Aorta (tissue), 5 donors: Measurements from ENCODE around the gene NOTCH2NLA. TPM values are rescaled to one million over a fixed set of nuclear protein-coding genes. Genes with fewer than 3 reads are reported as not detected.
"Not testable (repeated sequence)": the region's sequence is repeated elsewhere in the genome, so short reads cannot be mapped to it uniquely, and the experiment has no call there.

Source experiments
- ATAC-seq: fragments of 200-7000 bp; cut with Tn5 transposase; one replicate; pipeline ENCODE4 v1.9.1; 2022; ENCODE audit warnings: moderate library complexity; ENCODE audit not compliant: low FRiP score
- DNase-seq, 2 donors: peaks; one replicate each; pipeline ENCODE4 v3.0.0-alpha.2; 2020
- H3K27ac ChIP-seq, 2 donors: one replicate each; pipeline ENCODE4 v1.5.1; 2013; ENCODE audit warnings: low read length in 2 of 2, mild to moderate bottlenecking in 2 of 2, moderate library complexity in 2 of 2, control low read depth in 1 of 2, inconsistent platforms in 1 of 2, low read depth in 1 of 2
- H3K27me3 ChIP-seq, 2 donors: one replicate each; pipeline ENCODE4 v1.6.1; 2013; ENCODE audit warnings: control low read depth in 1 of 2, low read length in 1 of 2, mild to moderate bottlenecking in 1 of 2, moderate library complexity in 1 of 2; ENCODE audit not compliant: insufficient read depth in 2 of 2, control insufficient read depth in 1 of 2
- H3K36me3 ChIP-seq, 2 donors: one replicate each; pipeline ENCODE4 v1.6.1; 2013; ENCODE audit warnings: control low read depth in 1 of 2, low read length in 1 of 2, mild to moderate bottlenecking in 1 of 2; ENCODE audit not compliant: insufficient read depth in 2 of 2, control insufficient read depth in 1 of 2
- H3K4me1 ChIP-seq, 2 donors: one replicate each; pipeline ENCODE4 v1.6.1; 2013; ENCODE audit warnings: low read length in 2 of 2, control low read depth in 1 of 2, mild to moderate bottlenecking in 1 of 2, moderate library complexity in 1 of 2; ENCODE audit not compliant: insufficient read depth in 2 of 2, control insufficient read depth in 1 of 2
- H3K4me3 ChIP-seq, 2 donors: one replicate each; pipeline ENCODE4 v1.5.1; 2013; ENCODE audit warnings: low read length in 2 of 2, control low read depth in 1 of 2, mild to moderate bottlenecking in 1 of 2
- H3K9me3 ChIP-seq: one replicate; pipeline ENCODE4 v1.6.1; 2013; ENCODE audit warnings: mild to moderate bottlenecking, low read length; ENCODE audit not compliant: control insufficient read depth
- WGBS, 2 donors: extraction: QIAGEN DNeasy Blood & Tissue Kit; methylation state at CpG; one replicate each; pipeline ENCODE4 v1.1.7; 2013; 5-methylcytosine and 5-hydroxymethylcytosine counted together
- intact Hi-C, 2 donors: fragments of 100-400 bp; cut with DNase I; formaldehyde crosslinking; loops; one replicate each; pipeline versions ENCODE4 v1.14.2 to v1.15.0; 2022
- polyA plus RNA-seq, 2 donors: library from polyadenylated mRNA; stranded (reverse); fragments of 200-250 nt; gene quantifications; one replicate each; pipeline ENCODE4 v1.2.3, GENCODE V29; 2013
- total RNA-seq, 2 donors: library from RNA; stranded (reverse); fragmentation: NEBNext Ultra II Directional; extraction: Animal tissue kit (Norgen Biotek cat#: 25700); gene quantifications; one replicate each; pipeline ENCODE4 v1.2.1, GENCODE V29; 2021
- donor health status: healthy with polysubstance abuse.
- donor health status: Bipolar disorder and iron deficiency.
- donor health status: DM: no; HTN: no; CAD: no.
- donor health status: DM: no; HTN: no; CAD: no.
- donor health status: DM: yes; HTN: yes; CAD: no.

NOTCH2NLA gene
- total and polyA plus RNA-seq, 4 donors, result 15.9 to 106 (median 62.3) TPM

GRCh38 chr1:146236626-146237025 lies 7.8 kb upstream of the NOTCH2NLA start:
- H3K4me1 ChIP-seq, H3K9me3 ChIP-seq, H3K4me3 ChIP-seq, H3K36me3 ChIP-seq, intact Hi-C loops, DNase-seq, ATAC-seq, H3K27me3 ChIP-seq, H3K27ac ChIP-seq: not testable (repeated sequence)
- no CpG with 5 or more reads among the region's 2 CpGs for WGBS, 2 donors

DNA sequence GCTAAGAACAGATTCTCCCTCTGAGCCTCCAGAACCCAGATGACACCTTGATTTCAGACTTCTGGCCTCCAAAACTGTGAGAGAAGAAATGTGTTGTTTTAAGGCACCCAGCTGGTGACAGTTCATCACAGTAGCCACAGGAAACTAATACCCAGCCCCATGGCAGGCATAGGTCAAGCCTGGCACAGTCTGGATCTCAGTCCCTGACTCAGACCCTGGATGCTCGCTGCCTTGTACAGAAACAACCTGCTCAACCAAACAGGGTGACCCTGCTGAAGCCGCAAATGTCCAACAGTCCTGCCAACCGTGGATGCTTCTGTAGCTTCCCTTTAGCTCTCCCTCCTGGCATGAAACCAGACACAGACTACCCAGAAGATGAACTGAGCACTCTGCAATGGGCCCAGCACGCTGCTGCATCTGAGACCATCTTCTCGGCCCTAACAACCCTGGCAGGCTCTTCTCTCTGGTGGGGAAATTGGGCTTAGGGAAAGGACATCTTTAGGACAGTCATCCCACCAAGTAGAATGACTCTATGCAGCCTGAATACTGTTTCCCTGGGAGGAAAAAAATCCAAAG lies 7.3 kb upstream of the NOTCH2NLA start:
- H3K4me3 ChIP-seq, ATAC-seq, H3K4me1 ChIP-seq, H3K36me3 ChIP-seq, H3K27ac ChIP-seq, H3K27me3 ChIP-seq, H3K9me3 ChIP-seq, intact Hi-C loops, DNase-seq: not testable (repeated sequence)
- no CpG with 5 or more reads among the region's 5 CpGs for WGBS, 2 donors

- H3K27me3 ChIP-seq, H3K36me3 ChIP-seq, H3K4me1 ChIP-seq, ATAC-seq, H3K9me3 ChIP-seq, intact Hi-C loops: not testable (repeated sequence)
- Histone ChIP-seq H3K27ac (peak overlapping the region in 1 of 2 donors; percentile 63), H3K4me3 (peak overlapping the region; percentile 69 to 80)
- DNase-seq, result peak; percentile 41 to 74
- WGBS, 2 donors, result 0% methylated on average over 16 to 17 of the region's 53 CpGs
Observed at GRCh38 chr1:146228144-146228682, 608 bp downstream of the NOTCH2NLA start.

- 0 to 11% methylated on average over 1 of the region's 5 CpGs for WGBS, 2 donors
- ATAC-seq, H3K27me3 ChIP-seq, H3K9me3 ChIP-seq, H3K4me3 ChIP-seq, H3K36me3 ChIP-seq, H3K4me1 ChIP-seq, H3K27ac ChIP-seq, intact Hi-C loops: not testable (repeated sequence)
- DNase-seq, result peak in 1 of 2 donors; percentile 50
Observed at GRCh38 chr1:146174531-146174930, 54.3 kb downstream of the NOTCH2NLA start.

GRCh38 chr1:146167740-146168139 lies 61.1 kb downstream of the NOTCH2NLA start:
- H3K4me3 ChIP-seq, DNase-seq, H3K27ac ChIP-seq, H3K9me3 ChIP-seq, ATAC-seq, intact Hi-C loops, H3K36me3 ChIP-seq, H3K4me1 ChIP-seq, H3K27me3 ChIP-seq: not testable (repeated sequence)
- WGBS, 2 donors, result no CpG with 5 or more reads among the region's 1 CpG

DNA sequence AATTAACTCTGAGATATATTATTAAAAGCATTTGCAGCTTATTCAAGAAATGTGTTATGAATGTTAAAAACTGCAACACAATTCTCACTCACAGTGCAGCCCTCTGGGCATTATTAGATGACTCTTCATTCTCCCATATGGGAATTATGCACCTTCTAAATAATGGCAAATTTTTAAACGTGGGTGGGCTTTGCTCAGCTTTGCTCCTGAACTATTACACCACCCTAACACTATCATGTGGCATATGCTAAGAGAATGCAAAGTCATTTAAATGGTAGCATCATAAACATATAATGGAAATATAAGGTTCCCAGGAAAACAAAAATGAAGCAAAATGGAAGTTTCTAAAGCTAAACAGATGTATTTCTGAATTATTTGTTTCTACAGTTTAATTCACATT lies 61.5 kb downstream of the NOTCH2NLA start:
- ATAC-seq, H3K27me3 ChIP-seq, H3K4me1 ChIP-seq, H3K9me3 ChIP-seq, DNase-seq, H3K36me3 ChIP-seq, intact Hi-C loops, H3K27ac ChIP-seq, H3K4me3 ChIP-seq: not testable (repeated sequence)
- WGBS, 2 donors, result no CpG with 5 or more reads among the region's 1 CpG

GRCh38 chr1:146144465-146144864 lies 84.4 kb downstream of the NOTCH2NLA start, which contains the start of gene NBPF10:
Gene NBPF10 (minus strand): TSS chr1:146144804. CDS start chr1:146144769, 35 bp downstream.
- H3K36me3 ChIP-seq, H3K4me3 ChIP-seq, intact Hi-C loops, ATAC-seq, H3K4me1 ChIP-seq, H3K9me3 ChIP-seq, H3K27me3 ChIP-seq, H3K27ac ChIP-seq: not testable (repeated sequence)
- 0% methylated on average over 2 of the region's 7 CpGs; no CpG with 5 or more reads in 1 of the 2 donors for WGBS, 2 donors
- DNase-seq, result peak in 1 of 2 donors; percentile 36
